ENCODE measurements around the gene ITCH.
A peak's percentile ranks its signal among the peaks of the same experiment; 100 is the strongest.
"Not testable (repeated sequence)": the region's sequence is repeated elsewhere in the genome, so short reads cannot be mapped to it uniquely, and the experiment has no call there.

The ITCH gene

DNA sequence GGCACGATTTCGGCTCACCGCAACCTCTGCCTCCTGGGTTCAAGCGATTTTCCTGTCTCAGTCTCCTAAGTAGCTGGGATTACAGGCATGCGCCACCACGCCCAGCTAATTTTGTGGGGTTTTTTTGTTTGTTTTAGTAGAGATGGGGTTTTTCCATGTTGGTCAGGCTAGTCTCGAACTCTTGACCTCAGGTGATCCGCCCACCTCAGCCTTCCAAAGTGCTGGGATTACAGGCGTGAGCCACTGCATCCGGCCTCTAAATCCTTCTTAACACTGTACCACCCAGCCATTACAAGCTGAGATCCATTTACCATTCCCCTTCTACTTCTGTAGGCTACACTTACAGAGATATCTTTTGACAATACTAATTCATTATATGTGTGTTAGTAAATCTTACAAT is 51.5 kb downstream of the ITCH start:
- not testable (repeated sequence) for DNase-seq (ENCODE audit: low read depth)

DNA sequence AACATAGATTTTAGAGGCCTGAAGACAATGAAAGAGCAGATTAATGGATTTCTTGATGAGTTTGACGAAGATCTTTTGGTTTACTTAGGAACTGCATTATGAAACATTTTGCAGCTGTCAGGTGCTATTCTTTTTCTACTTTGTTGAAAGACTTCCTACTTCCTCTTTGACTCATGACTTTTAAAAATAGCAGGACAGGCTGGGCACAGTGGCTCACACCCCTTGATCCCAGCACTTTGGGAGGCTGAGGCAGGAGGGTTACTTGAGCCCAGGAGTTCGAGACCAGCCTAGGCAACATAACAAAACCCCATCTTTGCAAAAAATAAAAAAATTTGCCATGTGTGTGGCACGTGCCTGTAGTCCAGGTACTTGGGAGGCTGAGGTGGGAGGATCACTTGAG is 52.0 kb downstream of the ITCH start:
- DNase-seq (ENCODE audit: low read depth) = no peak

DNA sequence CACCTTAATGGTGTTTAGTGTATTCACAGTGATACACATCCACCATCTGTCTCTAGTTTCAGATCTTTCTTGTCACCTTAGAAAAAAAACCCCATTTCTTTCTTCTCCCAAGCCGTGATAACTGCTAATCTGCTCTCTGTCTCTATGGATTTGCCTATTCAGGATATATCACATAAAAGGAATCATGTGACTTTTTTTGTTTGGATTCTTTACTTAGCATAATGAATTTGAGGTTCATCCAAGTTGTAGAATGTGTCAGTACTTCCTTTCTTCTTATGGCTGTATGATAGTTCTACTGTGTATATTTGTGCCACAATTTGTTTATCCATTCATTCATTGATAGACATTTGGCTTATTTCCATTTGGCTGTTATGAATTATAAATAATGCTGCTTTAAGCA is 57.1 kb downstream of the ITCH start:
- no peak for DNase-seq (ENCODE audit: low read depth)

DNA sequence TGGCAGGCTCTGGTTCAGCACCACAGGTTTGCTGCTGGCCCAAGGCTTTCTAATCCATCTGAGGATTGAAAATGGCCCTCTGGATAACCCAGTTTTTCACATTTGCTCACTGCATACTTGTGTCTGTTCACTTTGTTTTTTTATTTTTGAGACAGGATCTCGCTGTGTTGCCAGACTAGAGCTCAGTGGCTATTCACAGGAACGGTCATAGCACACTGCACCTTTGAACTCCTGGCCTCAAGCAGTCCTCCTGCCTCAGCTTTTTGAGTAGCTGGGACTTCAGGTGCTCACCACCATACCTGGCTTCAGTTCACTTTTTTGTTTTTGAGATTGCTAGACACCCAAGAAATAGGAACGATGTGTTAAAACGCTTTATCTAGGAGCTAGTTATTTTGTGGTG is 57.9 kb downstream of the ITCH start:
- no peak for DNase-seq (ENCODE audit: low read depth)

DNA sequence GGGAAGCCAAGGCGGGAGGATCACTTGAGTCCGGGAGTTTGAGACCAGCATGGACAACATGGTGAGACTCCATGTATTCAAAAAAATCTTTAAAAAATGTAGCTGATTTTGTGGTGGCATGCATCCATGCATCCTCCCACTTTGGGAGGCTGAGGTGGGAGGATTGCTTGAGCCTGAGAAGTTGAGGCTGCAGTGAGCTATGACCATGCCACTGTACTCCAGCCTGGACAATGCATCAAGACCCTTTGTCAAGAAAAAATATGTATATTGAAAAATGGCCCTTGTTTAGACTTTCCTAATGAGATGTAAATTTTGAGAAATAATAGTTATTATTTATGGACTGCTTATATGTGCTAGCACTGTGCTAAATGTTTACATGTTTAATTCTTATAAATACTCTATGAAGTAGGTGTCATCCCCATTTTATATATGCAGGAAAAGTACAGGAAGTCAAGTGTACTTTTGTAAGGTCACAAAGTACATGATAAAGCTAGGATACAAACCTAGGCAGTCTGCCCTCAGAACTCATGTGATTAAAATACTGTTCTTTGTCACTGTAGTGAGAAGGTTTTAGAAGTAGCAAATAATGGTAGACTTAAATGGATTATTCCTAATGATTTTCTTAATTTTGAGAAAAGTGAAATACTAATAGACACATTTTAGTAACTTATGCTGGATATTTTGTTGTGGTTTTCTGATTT is 58.8 kb downstream of the ITCH start:
- DNase-seq (ENCODE audit: low read depth) = no peak

DNA sequence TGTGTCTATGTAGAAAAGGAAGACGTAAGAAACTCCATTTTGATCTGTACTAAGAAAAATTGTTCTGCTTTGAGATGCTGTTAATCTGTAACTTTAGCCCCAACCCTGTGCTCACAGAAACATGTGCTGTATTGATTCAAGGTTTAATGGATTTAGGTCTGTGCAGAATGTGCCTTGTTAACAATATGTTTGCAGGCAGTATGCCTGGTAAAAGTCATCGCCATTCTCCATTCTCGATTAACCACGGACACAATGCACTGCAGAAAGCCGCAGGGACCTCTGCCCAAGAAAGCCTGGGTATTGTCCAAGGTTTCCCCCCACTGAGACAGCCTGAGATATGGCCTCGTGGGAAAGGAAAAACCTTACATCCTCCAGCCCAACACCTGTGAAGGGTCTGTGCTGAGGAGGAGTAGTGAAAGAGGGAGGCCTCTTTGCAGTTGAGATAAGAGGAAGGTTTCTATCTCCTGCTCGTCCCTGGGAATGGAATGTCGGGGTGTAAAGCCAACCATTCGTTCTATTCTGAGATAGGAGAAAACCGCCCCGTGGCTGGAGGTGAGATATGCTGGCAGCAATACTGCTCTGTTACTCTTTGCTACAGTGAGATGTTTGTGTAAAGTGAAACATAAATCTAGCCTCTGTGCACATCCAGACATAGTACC is 62.1 kb downstream of the ITCH start:
- not testable (repeated sequence) for DNase-seq (ENCODE audit: low read depth)

DNA sequence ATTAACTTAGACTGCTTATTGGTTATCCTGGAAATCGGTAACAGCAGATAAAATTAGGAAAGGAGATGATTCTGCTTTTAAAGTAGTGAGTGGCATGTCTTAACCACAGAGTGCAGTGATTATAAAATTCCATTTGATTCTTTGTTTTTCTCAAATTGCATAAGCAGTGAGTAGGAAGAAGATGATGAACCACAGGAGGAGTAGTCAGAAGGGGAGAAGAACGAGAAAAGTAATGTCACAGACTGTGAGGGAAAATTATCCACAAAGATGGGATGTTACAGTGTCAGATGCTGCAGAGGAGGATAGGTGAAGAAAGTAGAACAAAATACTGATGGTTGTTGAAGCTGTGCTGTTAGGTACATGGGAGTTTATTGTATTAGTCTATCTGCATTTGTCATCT is 63.0 kb downstream of the ITCH start:
- DNase-seq (ENCODE audit: low read depth) = no peak

DNA sequence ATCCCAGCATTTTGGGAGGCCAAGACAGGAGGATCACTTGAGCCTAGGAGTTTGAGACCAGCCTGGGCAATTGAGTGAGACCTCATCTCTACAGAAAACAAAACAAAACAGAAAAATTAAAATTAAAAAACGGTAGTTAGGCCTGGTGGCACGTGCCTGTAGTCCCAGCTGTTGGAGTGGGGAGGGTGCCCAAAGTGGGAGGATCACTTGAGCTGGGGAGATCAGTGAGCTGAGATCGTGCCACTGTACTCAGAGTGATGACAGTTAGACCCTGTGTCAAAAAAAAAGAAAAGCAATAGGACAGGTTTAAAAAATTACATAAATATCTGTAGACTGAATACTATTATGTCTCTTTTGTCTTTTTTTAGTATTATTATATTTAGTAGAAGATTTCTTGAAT is 64.3 kb downstream of the ITCH start:
- DNase-seq (ENCODE audit: low read depth) = no peak

DNA sequence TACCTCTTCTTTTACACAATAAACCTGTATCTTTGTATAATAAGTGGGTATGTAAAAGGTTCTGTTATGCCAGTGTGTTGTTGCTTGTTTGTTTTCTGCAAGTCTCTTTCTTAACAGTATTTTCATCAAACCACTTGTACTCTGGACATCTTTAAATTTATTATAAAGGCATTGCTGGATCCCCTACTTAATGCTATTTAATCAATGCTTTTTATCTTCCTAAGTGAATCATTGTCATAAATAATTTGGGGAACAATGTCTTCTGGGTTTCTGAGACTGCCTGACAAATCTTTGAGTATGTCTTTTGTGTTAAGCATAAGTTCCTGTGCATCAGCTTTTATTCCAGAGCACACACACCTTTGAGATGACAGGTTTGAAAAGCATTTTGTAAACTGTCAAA is 64.7 kb downstream of the ITCH start:
- no peak for DNase-seq (ENCODE audit: low read depth)

DNA sequence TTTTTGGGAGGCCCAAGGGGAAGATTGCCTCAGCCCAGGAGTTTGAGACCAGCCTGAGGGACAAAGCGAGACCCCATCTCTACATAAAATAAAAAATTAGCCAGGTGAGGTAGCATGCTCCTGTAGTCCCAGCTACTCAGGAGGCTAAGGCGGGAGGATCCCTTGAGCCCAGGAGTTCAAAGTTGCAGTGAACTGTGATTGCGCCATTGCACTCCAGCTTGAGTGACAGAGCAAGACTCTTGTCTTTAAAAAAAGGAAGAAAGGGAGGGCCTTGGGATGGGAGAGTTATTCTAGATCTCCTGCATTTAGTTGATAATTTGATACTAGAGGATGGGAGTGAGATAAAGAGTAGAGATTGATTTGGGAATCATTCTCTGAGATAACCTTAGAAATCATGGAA is 68.1 kb downstream of the ITCH start:
- DNase-seq (ENCODE audit: low read depth) = no peak

DNA sequence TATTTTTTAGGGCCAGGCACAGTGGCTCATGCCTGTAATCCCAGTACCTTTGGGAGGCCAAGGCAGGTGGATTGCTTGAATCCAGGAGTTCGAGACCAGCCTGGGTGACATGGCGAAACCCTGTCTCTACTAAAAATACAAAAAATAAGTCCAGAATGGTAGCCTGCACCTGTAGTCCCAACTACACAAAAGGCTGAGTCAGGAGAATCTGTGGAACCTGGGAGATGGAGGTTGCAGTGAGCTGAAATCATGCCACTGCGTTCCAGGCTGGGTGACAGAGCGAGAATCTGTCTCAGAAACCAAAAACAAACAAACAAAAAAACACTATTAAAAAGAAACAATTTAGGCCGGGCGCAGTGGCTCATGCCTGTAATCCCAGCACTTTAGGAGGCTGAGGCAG is 69.6 kb downstream of the ITCH start:
- DNase-seq (ENCODE audit: low read depth) = not testable (repeated sequence)

DNA sequence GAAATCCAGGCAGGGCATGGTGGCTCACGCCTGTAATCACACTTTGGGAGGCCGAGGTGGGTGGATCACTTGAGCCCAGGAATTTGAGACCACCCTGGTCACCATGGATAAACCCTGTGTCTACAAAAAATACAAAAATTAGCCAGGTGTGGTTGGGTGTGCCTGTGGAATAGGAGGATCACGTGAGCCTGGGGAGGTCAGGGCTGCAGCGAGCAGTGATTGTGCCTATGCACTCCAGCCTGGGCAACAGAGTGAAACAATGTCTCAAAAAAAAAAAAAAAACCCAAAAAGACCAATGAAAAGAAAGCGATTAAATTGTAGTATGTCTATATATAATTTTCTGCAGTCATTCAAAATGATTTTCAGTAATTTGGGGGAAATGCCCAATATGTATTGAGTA is 70.3 kb downstream of the ITCH start:
- no peak for DNase-seq (ENCODE audit: low read depth)

DNA sequence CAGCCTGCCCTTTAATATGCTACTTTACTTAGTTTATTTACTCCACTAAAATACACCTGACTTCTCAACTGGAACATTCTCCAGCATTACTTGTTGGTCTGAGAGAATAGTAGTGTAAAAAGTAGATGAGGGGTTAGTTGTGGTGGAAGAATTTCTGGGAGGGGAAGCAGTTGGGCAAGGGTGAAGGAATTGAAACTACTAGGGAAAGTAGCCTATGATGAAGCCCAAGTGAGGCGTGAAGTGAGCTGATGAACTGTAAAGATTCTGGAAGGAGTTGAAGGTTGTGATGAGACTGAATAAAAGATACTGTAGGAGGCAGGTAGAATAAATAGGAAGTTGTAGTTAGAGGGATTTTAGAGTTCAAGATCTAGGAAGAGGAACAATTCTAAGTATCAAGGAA is 72.5 kb downstream of the ITCH start:
- DNase-seq (ENCODE audit: low read depth) = no peak

DNA sequence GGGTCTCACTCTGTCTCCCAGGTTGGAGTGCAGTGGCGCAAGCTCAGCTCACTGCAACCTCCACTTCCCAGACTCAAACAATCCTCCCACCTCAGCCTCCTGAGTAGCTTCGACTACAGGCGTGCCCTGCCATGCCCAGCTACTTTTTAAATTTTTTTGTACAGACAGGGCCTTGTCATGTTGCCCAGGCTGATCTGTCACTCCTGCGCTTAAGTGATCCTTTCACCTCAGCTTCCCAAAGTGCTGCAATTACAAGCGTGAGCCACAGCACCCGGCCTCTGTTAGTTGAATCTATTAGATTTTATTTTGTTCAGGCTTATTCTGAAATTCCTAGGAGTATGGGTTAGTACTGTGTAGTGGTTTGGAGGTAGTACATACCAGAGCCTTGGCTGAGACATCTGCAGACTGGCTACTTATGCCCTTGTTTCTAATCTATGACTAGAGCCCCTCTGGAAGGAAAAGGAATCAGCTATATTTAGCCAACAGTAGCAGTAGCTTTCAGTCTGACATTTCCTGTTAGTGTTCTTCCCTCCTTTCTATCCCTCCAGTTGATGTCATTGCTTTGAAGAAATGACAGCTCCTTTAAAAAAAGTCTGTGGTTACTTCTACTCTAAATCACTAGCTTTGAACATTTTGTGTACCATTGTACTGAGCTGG is 74.4 kb downstream of the ITCH start:
- DNase-seq (ENCODE audit: low read depth) = no peak

DNA sequence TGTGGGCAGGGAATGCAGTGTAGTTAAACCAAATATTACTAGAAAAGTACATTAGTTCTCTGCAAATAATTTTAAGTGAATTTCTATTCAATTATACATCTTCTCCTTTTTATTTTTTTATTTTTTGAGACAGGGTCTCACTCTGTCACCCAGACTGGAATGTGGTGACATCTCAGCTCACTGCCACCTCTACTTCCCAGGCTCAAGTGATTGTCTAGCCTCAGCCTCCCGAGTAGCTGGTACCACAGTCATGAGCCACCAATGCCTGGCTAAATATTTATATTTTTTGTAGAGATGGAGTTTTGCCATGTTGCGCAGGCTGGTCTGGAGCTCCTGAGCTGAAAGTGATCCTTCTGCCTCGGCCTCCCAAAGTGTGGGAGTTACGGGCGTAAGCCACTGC is 76.1 kb downstream of the ITCH start:
- DNase-seq (ENCODE audit: low read depth) = no peak

DNA sequence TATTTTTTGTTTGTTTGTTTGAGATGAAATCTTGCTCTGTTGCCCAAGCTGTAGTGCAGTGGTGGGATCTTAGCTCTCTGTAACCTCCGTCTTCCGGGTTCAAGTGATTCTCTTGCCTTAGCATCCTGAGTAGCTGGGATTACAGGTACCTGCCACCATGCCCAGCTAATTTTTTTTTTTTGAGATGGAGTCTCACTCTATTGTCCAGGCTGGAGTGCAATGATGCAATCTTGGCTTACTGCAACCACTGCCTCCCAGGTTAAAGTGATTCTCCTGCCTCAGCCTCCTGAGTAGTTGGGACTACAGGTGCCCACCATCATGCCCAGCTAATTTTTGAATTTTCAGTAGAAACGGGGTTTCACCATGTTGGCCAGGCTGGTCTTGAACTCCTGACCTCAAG is 78.3 kb downstream of the ITCH start:
- not testable (repeated sequence) for DNase-seq (ENCODE audit: low read depth)

DNA sequence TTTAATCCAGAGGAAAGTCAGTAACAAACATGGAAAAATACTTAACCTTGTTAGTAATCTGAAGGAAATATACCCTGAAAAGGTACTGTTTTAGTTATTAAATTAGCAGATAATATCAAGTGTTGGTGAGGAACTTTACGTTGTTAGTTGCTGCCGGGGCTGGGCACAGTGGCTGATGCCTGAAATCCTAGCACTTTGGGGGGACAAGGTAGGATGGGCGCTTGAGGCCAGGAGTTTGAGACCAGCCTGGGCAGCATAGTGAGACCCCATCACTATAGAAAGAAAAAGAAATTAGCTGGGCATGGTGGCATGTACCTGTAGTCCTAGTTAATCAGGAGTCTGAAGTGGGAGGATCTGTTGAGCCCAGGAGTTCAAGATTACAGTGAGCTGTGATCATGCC is 80.5 kb downstream of the ITCH start:
- no peak for DNase-seq (ENCODE audit: low read depth)

DNA sequence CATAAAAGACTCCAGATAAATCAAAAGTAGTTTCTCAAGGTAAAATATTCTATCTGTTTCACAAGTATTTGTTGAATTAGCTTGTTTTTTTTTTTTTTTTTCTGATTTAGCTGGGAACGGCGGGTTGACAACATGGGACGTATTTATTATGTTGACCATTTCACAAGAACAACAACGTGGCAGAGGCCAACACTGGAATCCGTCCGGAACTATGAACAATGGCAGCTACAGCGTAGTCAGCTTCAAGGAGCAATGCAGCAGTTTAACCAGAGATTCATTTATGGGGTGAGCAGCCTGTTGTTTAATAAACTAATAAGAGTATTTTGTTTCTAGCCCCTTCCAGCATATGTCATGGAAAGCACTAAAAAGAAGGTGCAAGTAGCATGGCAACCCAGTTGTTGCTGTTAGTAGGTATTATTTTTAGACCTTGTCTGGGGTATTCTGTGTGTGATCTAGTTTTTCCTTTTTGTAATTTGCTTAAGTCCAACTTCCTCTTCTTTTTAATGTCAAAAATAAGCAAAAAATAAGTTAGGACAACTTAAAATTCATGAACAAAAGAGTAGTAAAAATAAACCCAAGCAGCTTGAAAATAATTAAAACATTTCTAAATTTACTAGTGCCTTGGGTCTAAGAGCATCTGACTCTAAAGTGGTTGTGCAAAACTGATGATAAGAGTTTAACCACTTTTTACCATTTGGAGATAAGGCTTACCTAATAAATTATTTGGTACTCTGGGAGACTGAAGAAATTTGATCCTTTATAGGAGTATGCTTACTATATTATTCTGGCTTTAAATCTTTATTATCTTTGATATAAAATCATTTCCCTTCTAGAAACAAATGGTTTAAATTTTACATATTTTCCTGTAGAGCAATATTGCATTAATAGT is 82.3 kb downstream of the ITCH start:
- DNase-seq (ENCODE audit: low read depth) = no peak

DNA sequence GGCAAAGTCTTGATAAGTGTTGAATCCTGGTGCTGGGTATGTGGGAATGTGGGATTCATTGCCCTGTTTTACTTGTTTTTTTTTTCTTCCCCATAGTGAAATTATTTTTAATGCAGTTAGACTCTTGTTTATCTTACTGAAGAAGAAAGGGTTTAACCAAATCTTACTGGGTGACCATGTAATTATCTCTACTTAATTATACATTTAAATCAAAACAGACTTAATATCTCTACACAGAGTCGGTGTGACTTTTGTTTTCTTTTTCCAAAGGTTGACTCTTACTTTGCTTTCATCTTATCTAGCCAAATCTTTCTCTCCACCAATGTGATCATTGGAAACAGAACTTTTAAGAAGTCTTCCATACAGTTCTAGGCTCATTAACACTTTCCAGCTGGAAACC is 85.4 kb downstream of the ITCH start:
- no peak for DNase-seq (ENCODE audit: low read depth)

DNA sequence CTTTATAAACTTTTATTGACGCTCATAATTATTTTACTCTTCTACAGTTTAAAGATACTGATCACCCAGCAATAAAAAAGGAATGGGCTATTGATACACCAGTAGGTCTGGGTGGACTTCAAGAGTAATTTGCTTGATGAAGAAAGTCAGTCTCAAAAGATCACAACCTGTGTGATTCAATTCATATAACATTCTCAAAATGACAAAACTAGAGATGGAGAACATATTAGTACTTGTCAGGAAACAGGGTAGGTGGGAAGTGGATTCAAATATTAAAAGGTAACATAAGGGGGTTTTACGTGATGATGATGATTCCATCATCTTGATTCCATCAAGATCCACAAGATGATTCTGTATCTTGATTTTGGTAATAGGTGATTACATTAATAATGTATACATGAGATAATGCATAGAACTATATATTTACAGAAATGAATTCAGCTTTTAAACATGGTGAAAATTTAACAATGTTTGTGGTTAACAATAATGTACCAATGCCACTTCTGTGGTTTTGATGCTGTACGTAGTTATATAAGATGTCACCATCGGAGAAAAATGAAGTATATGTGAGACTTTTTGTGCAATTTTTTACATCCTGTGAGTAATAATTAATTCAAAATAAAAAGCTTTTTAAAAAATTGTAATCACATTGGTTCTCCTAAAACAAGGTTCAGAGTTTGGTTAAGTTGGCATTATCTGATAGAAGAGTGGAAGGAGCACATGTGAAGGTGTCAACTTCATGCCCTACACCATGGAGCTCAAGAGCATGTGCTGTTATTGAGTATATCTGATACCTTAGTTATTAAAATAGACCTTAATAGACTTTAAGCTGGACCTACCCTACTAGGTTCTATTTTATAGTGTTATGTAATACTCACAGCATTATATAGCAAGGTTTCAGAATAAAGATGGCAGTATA is 86.9 kb downstream of the ITCH start:
- DNase-seq (ENCODE audit: low read depth) = no peak

DNA sequence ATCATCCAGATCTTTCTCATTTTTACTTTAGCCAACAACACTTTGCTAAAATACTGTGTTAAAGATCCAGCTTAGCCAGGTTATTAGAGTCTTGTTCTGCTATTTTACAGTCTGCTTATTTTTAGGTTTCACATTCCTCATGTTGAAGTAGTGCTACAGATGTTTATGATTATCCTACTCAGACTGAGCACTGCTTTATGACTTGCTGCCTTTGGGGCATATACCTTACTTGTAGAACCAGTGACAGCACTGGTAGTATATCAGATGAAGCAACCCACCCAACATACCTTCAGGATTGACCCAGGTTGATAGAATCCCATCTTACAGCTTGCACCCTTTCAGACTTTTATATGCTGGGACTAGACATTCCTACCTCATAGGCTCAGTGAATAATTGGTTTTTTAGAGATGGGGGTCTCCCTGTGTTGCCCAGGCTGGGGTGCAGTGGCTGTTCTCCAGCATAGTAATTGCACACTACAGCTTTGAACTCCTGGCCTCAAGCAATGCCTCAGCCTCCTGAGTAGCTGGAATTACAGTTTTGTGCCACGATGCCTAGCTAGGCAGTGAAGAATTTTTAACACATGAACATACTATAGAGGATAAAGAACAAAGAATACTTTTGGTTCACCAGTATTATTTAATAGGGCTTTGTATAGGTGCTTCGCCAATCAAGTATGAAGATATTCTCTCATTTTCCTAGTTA is 89.4 kb downstream of the ITCH start:
- peak; percentile 36 for DNase-seq (ENCODE audit: low read depth)
